H1 (cell line): Measurements from ENCODE around the gene CHST11. TPM values are rescaled to one million over a fixed set of nuclear protein-coding genes. Genes with fewer than 3 reads are reported as not detected.

Source experiments
- KDM4A ChIP-seq: IDR thresholded peaks from one replicate; pipeline ENCODE4 v1.7.1; 2012; ENCODE audit warnings: low read depth, mild to moderate bottlenecking, moderate library complexity, low read length, inconsistent platforms; ENCODE audit not compliant: severe bottlenecking
- RBBP5 ChIP-seq: IDR thresholded peaks from 2 replicates; pipeline ENCODE4 v1.7.1; 2012; ENCODE audit warnings: low read depth, mild to moderate bottlenecking, inconsistent platforms, low read length, moderate library complexity, borderline replicate concordance
- polyA plus RNA-seq, 7 experiments: library from polyadenylated mRNA; depleted of rRNA in 3 of 7; stranded (reverse) in 5 of 7; unstranded in 2 of 7; fragments of >200 nt in 5 of 7; fragments of 200-250 nt in 2 of 7; gene quantifications; 1 replicate in 5 of 7; 2 replicates in 1 of 7; 4 replicates in 1 of 7; pipeline versions ENCODE4 v1.2.1 to v1.2.3, GENCODE V29; 2011 to 2013; ENCODE audit warnings: missing spikeins in 2 of 7, mixed read lengths in 2 of 7
- total RNA-seq: library from RNA; stranded (reverse); fragmentation: NEBNext Ultra II Directional; extraction: Animal tissue kit (Norgen Biotek cat#: 25700); gene quantifications from 2 replicates; pipeline ENCODE4 v1.2.1, GENCODE V29; 2021

CHST11 gene
- total and polyA plus RNA-seq, 2 of the 8 experiments (the other 6 are each of a cell fraction or from before 2014, with no cell fraction given) = 14.4 to 20.8 TPM

DNA sequence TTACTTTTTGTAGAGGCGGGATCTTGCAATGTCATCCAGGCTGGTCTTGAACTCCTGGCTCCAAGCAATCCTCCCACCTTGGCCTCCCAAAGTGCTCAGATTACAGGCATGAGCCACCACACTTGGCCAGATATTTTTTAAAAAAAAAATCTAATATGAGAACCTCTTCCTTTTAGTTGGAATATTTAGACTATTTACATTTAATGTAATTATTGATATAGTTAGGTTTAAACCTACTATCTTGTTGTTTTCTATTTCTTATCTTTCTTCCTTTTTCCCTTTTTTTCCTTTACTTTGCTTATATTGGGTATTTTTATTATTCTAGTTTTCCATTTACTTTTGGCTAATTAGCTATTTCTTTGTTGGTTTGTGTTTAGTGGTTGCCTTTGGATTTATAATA is 315.6 kb downstream of the CHST11 start (continued):
- TF ChIP-seq KDM4A = no peak
- no peak for TF ChIP-seq RBBP5
